GM12865 (cell line): ENCODE results near the gene DPM2.

Experiments
- DNase-seq: peaks from one replicate; pipeline ENCODE4 v3.0.0; 2010; ENCODE audit warnings: low read depth
- H3K4me3 ChIP-seq: 2 replicates; pipeline ENCODE4 v1.5.1; 2011; ENCODE audit warnings: mild to moderate bottlenecking, low read depth, low read length, control low read depth
- TF ChIP-seq, protein P1 (sequence below): IDR thresholded peaks from 2 replicates; pipeline ENCODE4 v1.5.1; 2011; ENCODE audit warnings: low read length, control low read depth, low read depth, inconsistent platforms; ENCODE audit not compliant: insufficient read depth; ENCODE audit errors: missing control alignments

The DPM2 gene

DNA sequence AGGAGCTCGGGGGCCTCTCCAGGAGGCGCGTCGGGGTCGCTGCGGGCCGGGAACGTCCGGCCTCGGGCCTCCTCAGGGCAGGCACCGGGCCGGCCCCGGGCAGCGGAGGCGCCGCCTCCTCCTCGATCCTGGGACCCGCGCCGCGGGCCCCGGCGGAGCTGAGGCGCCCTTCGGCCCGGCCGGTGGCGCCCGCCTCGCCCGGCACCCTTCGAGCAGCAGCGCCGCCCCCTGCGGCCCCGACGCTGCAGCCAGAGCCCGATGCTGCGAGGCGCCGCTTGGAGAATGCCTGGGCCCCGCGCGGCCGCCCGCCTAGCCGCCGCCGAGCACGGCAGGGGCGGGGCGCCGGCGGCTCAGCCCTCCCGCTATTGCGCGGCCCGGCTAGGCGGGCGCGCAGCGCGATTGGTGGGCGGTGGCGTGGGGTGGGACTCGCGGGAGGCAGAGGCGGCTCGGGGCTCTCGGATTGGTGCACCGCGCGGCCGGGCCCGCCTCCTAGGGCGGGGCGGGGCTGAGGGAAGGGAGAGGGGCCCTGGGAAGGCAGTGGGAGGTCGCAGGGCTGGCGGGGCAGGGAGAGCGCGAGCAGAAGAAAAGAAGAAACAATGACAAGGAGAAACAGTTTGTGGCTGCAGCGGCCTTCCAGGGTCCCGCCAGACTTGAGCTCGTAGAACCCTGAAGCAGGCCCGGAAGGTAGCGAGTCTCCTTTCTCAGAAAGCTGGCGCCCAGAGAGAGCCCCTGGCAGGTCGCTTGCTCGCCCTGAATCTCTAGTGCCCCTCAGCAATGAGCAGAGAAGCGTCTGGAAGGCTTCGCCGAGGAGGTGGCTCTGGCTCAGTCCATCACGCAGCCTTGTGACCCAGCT lies 43.3 kb upstream of the DPM2 start, which contains the start of gene EEIG1:
Gene EEIG1 (minus strand): TSS at position 284 of the 853 bp plus-strand sequence. CDS start 852 bp downstream, outside the sequence.
- peak within 1 kb of the TSS; percentile 84 for H3K4me3 ChIP-seq
- TF ChIP-seq, protein P1, sequence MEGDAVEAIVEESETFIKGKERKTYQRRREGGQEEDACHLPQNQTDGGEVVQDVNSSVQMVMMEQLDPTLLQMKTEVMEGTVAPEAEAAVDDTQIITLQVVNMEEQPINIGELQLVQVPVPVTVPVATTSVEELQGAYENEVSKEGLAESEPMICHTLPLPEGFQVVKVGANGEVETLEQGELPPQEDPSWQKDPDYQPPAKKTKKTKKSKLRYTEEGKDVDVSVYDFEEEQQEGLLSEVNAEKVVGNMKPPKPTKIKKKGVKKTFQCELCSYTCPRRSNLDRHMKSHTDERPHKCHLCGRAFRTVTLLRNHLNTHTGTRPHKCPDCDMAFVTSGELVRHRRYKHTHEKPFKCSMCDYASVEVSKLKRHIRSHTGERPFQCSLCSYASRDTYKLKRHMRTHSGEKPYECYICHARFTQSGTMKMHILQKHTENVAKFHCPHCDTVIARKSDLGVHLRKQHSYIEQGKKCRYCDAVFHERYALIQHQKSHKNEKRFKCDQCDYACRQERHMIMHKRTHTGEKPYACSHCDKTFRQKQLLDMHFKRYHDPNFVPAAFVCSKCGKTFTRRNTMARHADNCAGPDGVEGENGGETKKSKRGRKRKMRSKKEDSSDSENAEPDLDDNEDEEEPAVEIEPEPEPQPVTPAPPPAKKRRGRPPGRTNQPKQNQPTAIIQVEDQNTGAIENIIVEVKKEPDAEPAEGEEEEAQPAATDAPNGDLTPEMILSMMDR: no peak
- peak; percentile 95 for DNase-seq

DNA sequence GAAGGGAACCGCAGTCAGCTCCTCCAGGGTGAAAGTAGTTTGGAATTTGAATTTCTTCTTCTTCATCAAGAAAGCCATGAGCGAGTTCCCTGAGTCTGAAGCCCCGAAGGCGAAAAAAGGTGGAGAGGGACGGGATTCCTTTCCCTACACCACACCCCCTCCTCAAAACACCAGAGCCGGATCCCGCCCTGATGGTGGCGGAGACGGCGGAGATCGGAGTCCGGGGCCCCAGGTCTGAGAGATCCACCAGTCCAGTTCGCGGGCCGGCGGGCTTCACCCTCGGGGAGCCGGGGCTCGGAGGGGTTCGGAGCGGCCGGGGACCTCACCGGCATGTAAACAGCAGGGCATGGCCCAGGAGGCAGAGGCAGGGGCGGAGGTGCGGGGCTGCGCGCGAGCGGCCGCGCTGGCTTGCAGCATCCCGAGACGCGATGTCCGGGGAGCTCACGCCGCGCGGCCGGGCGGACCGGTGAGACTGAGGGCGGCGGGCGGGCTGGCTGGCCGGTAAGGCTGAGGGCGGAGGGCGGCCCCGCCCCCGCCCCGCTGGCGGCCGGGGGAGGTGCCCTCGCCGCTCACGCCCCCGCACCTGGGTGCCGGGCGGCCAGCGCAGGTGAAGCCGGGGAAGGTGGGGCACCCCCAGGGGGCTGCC lies 42.5 kb upstream of the DPM2 start:
- TF ChIP-seq, protein P1: no peak
- H3K4me3 ChIP-seq: peak overlapping the region; percentile 84
- DNase-seq: peak; percentile 50

DNA sequence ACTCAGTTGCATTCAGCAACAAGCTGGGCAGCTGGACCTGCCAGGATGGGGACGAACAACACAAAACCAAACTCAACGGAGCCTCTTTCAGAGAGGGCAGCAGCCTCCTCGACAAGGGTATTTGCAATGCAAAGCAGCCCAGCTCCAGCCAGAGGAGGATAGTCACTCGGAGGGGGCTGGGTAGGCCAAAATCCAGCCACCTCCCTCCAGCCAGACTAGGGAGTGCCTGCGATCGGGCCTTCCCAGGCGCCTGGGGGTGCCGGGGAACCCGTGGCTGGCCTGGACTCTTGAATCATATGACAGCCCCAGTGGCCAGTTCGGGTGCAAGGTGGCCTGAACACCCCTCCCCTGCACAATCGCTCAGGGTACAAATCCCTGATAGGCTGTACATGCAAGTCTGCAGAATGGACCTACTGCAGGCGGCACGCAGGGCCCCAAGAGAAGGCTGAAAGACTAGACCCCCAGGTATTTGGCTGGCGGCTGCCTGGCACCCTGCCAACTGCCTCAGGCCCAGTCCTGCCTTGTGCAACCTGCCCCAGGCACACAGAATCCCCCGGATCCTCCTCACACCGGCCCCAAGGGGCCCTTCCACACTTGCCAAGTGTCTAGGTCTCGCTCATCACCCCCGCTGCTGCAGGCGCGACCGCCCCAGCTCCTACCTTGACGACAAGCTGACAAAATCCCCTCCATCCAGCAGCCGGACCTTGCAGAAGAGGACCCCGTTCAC lies 41.8 kb upstream of the DPM2 start:
- peak; percentile 81 for DNase-seq
- TF ChIP-seq, protein P1: no peak

DNA sequence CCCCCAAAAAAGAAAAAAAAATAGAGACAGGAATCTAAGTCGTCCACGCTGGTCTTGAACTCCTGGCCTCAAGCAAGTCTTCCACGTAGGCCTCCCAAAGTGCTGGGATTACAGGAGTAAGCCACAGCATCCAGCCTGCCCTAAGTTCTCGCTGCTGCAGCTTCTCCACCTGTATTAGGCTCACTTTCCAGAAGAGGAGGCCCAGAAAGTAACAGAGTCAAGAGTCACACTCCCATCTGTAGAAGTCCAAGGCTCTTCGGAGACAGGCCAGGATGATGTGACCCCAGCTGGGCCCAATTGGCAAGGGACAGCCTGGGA lies 41.3 kb upstream of the DPM2 start:
- DNase-seq: no peak
- TF ChIP-seq, protein P1: no peak
- H3K4me3 ChIP-seq: peak overlapping the region; percentile 84

More for the DNA sequence above, 41.8 kb upstream of the DPM2 start:
- peak overlapping the region; percentile 84 for H3K4me3 ChIP-seq

DNA sequence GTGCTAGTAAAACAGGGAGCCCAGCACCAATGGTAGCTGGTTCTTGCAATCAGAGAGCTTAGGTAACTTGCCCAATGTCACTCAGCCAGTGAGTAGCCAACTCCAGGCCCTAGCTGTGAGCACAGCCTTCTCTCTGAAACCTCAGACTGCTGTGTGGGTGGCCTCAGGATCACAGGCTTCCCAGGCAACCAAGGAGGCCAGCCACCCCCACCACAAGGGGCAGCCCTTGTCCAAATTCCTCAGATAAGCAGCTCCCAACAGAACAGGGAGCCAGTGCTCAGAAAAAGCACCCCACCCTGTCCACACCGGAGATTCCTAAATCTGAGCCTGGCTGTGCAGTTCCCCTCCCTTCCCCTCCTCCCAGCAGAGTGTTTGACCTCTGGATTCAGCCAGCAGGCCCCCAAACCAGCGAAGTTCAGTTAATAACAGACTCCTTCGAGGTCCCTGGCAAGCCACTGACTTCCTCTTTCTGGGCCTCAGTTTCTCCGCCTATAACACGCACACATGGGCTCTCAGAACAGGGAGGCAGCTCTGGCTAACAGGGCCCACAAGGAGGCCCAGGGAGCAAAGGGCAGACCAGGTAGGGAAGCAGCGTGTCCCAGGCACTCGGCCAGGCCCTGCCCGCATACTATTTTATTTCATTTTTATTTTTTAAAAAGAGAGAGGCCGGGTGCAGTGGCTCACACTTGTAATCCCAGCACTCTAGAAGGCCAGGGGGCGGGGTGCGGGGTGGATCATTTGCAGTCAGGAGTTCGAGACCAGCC lies 40.4 kb upstream of the DPM2 start:
- DNase-seq: peak; percentile 34
- TF ChIP-seq, protein P1: no peak
- peak overlapping the region; percentile 84 for H3K4me3 ChIP-seq
